Measurements from ENCODE around the gene PIGZ.

The PIGZ gene

GRCh38 chr3:196942915-196943277 lies 25.7 kb downstream of the PIGZ start:
- Histone ChIP-seq H4K20me1 (ENCODE audit: insufficient read depth, low read length) (0 out of 2 replicates have a peak, but pooled peaks cover 4% of the 10 kb centered on the region), H3K27ac (ENCODE audit: low read length) (peak overlapping the region; percentile 33), H3K9ac (ENCODE audit: low read length) (peak overlapping the region; percentile 81), H3K79me2 (ENCODE audit: low read length) (peaks cover 64% of the 10 kb centered on the region), H2AFZ (ENCODE audit: low read depth, low read length) (0 out of 2 replicates have a peak overlapping the region, but pooled peaks have one; percentile 14), H3K4me1 (ENCODE audit: low read length) (peaks cover 23% of the 10 kb centered on the region), H3K4me2 (ENCODE audit: low read length) (peak overlapping the region; percentile 90), H3K9me3 (ENCODE audit: insufficient read depth, low read length) (no peaks in the 10 kb centered on the region), H3K27me3 (ENCODE audit: low read depth, low read length) (no peaks in the 10 kb centered on the region), H3K36me3 (replicated peaks; ENCODE audit: low read depth, low read length) (peaks cover 19% of the 10 kb centered on the region), H3K4me3 (ENCODE audit: low read length) (peak overlapping the region; percentile 93)
- no peak for TF ChIP-seq EZH2phosphoT487 (IDR thresholded peaks at IDR 0.05; ENCODE audit: low read depth)
- no peak for TF ChIP-seq CTCF (IDR thresholded peaks at IDR 0.05; ENCODE audit: low read depth, low read length)

- peak within 1 kb of the TSS; percentile 81 for H3K27ac ChIP-seq (ENCODE audit: low read length)
- H3K4me2 ChIP-seq (ENCODE audit: low read length), result peak within 1 kb of the TSS; percentile 97
- H3K27me3 ChIP-seq (ENCODE audit: low read depth, low read length), result no peaks in the 10 kb centered on the region
- H3K9ac ChIP-seq (ENCODE audit: low read length), result peak within 1 kb of the TSS; percentile 94
- H3K36me3 ChIP-seq (replicated peaks; ENCODE audit: low read depth, low read length), result peaks cover 24% of the 10 kb centered on the region
- no peaks in the 10 kb centered on the region for H3K9me3 ChIP-seq (ENCODE audit: insufficient read depth, low read length)
- no peak for TF ChIP-seq EZH2phosphoT487 (IDR thresholded peaks at IDR 0.05; ENCODE audit: low read depth)
- peak; percentile 45 for TF ChIP-seq CTCF (IDR thresholded peaks at IDR 0.05; ENCODE audit: low read depth, low read length)
- H3K4me3 ChIP-seq (ENCODE audit: low read length), result peak within 1 kb of the TSS; percentile 93
- peaks cover 69% of the 10 kb centered on the region for H3K79me2 ChIP-seq (ENCODE audit: low read length)
- peaks cover 23% of the 10 kb centered on the region for H3K4me1 ChIP-seq (ENCODE audit: low read length)
- peak within 1 kb of the TSS; percentile 84; the same call in 1 of the 2 replicates for H2AFZ ChIP-seq (ENCODE audit: low read depth, low read length)
- H4K20me1 ChIP-seq (ENCODE audit: insufficient read depth, low read length), result 0 out of 2 replicates have a peak, but pooled peaks cover 4% of the 10 kb centered on the region
Observed at GRCh38 chr3:196942226-196942914, 26.3 kb downstream of the PIGZ start, which contains the start of gene NCBP2. Gene NCBP2 (minus strand): TSS chr3:196942528. CDS start chr3:196942503, 25 bp downstream.

GRCh38 chr3:196941729-196942225 lies 26.9 kb downstream of the PIGZ start:
- H3K9ac ChIP-seq (ENCODE audit: low read length), result peak overlapping the region; percentile 94
- no peak for TF ChIP-seq CTCF (IDR thresholded peaks at IDR 0.05; ENCODE audit: low read depth, low read length)
- TF ChIP-seq EZH2phosphoT487 (IDR thresholded peaks at IDR 0.05; ENCODE audit: low read depth), result no peak
- H3K4me1 ChIP-seq (ENCODE audit: low read length), result peaks cover 23% of the 10 kb centered on the region
- no peaks in the 10 kb centered on the region for H3K27me3 ChIP-seq (ENCODE audit: low read depth, low read length)
- H3K9me3 ChIP-seq (ENCODE audit: insufficient read depth, low read length), result no peaks in the 10 kb centered on the region
- peaks cover 30% of the 10 kb centered on the region for H3K36me3 ChIP-seq (replicated peaks; ENCODE audit: low read depth, low read length)
- peak overlapping the region; percentile 81 for H3K27ac ChIP-seq (ENCODE audit: low read length)
- H3K4me3 ChIP-seq (ENCODE audit: low read length), result peak overlapping the region; percentile 93
- peak overlapping the region; percentile 84; the same call in 1 of the 2 replicates for H2AFZ ChIP-seq (ENCODE audit: low read depth, low read length)
- H4K20me1 ChIP-seq (ENCODE audit: insufficient read depth, low read length), result 0 out of 2 replicates have a peak, but pooled peaks cover 4% of the 10 kb centered on the region
- H3K4me2 ChIP-seq (ENCODE audit: low read length), result peak overlapping the region; percentile 97
- peaks cover 69% of the 10 kb centered on the region for H3K79me2 ChIP-seq (ENCODE audit: low read length)

- peaks cover 57% of the 10 kb centered on the region for H3K79me2 ChIP-seq (ENCODE audit: low read length)
- no peak overlapping the region for H3K4me2 ChIP-seq (ENCODE audit: low read length)
- TF ChIP-seq EZH2phosphoT487 (IDR thresholded peaks at IDR 0.05; ENCODE audit: low read depth), result no peak
- no peak for TF ChIP-seq CTCF (IDR thresholded peaks at IDR 0.05; ENCODE audit: low read depth, low read length)
- no peak overlapping the region for H3K9ac ChIP-seq (ENCODE audit: low read length)
- no peak overlapping the region for H3K27ac ChIP-seq (ENCODE audit: low read length)
- H2AFZ ChIP-seq (ENCODE audit: low read depth, low read length), result no peak overlapping the region
- H3K36me3 ChIP-seq (replicated peaks; ENCODE audit: low read depth, low read length), result peaks cover 59% of the 10 kb centered on the region
- H4K20me1 ChIP-seq (ENCODE audit: insufficient read depth, low read length), result 0 out of 2 replicates have a peak, but pooled peaks cover 2% of the 10 kb centered on the region
- peaks cover 20% of the 10 kb centered on the region for H3K4me1 ChIP-seq (ENCODE audit: low read length)
- no peaks in the 10 kb centered on the region for H3K27me3 ChIP-seq (ENCODE audit: low read depth, low read length)
- H3K4me3 ChIP-seq (ENCODE audit: low read length), result no peak overlapping the region
- H3K9me3 ChIP-seq (ENCODE audit: insufficient read depth, low read length), result no peaks in the 10 kb centered on the region
Observed at GRCh38 chr3:196938576-196938975, 30.1 kb downstream of the PIGZ start.

Data from OCI-LY3 (cell line).